Gastrocnemius medialis (tissue), 4 donors: Measurements from ENCODE around the gene NCOA3. TPM values are rescaled to one million over a fixed set of nuclear protein-coding genes. Genes with fewer than 3 reads are reported as not detected.

Experiments used
- ATAC-seq, 2 donors: fragments of 150-250 bp; one replicate each; pipeline ENCODE4 v1.9.1; 2016
- DNase-seq, 2 donors: peaks; one replicate each; pipeline ENCODE4 v3.0.0-alpha.2; 2019
- H3K27ac ChIP-seq, 4 donors: fragments of 200-600 bp; sonication (generic); 1 replicate in 1 of 4; 2 replicates in 3 of 4; pipeline ENCODE4 v1.5.1; 2016 to 2018; ENCODE audit warnings: mild to moderate bottlenecking in 2 of 4, moderate library complexity in 1 of 4
- H3K27me3 ChIP-seq, 3 donors: fragments of 200-600 bp; sonication (generic) in 2 of 3; 1 replicate in 1 of 3; 2 replicates in 2 of 3; pipeline versions ENCODE4 v1.5.1 to v1.6.0; 2016 to 2019; ENCODE audit warnings: mild to moderate bottlenecking in 1 of 3, moderate library complexity in 1 of 3
- H3K36me3 ChIP-seq, 2 donors: fragments of 200-600 bp; sonication (generic) in 1 of 2; one replicate each; pipeline ENCODE4 v1.5.1; 2017 to 2018
- H3K4me1 ChIP-seq, 2 donors: fragments of 200-600 bp; sonication (generic) in 1 of 2; one replicate each; pipeline ENCODE4 v1.5.1; 2016 to 2017; ENCODE audit warnings: mild to moderate bottlenecking in 2 of 2
- H3K4me3 ChIP-seq, 4 donors: fragments of 200-600 bp; sonication (generic) in 3 of 4; 1 replicate in 1 of 4; 2 replicates in 3 of 4; pipeline ENCODE4 v1.5.1; 2016 to 2019; ENCODE audit warnings: mild to moderate bottlenecking in 2 of 4
- H3K9me3 ChIP-seq, 3 donors: fragments of 200-600 bp; sonication (generic) in 2 of 3; 1 replicate in 1 of 3; 2 replicates in 2 of 3; pipeline ENCODE4 v1.5.1; 2016 to 2019
- CTCF ChIP-seq, 5 experiments: fragments of 450-650 bp in 3 of 5; fragments of 200-600 bp in 2 of 5; sonication (generic) in 2 of 5; IDR thresholded peaks in 4 of 5; conservative IDR thresholded peaks in 1 of 5; 1 replicate in 4 of 5; 2 replicates in 1 of 5; pipeline ENCODE4 v1.5.1; 2016 to 2019; ENCODE audit warnings: antibody characterized with exemption in 5 of 5, mild to moderate bottlenecking in 3 of 5, moderate library complexity in 3 of 5
- POLR2A ChIP-seq, 2 donors: fragments of 450-650 bp; IDR thresholded peaks; one replicate each; pipeline ENCODE4 v1.6.1; 2017; ENCODE audit warnings: antibody characterized with exemption in 2 of 2, mild to moderate bottlenecking in 2 of 2, moderate library complexity in 2 of 2
- in situ Hi-C, 4 donors: fragments of 200-750 bp; cut with MboI; loops; one replicate each; pipeline versions ENCODE4 v1.15.0 to v1.8.0; 2017; ENCODE audit warnings: low sequenced_read_pairs in 4 of 4
- intact Hi-C: fragments of 100-400 bp; cut with DNase I; formaldehyde crosslinking; loops from one replicate; pipeline ENCODE4 v1.15.1; 2023; ENCODE audit warnings: low total_unique reads
- total RNA-seq, 4 donors: library from RNA; depleted of rRNA; stranded (reverse); fragments of >200 nt; gene quantifications; one replicate each; pipeline versions ENCODE4 v1.1.0 to v1.2.3, GENCODE V29; 2016

NCOA3 gene
- total RNA-seq, 4 donors from 2014 or later: 52.5 to 86.1 (median 70.1) TPM

- no peaks in the 10 kb centered on the region for H3K36me3 ChIP-seq
- no peak for TF ChIP-seq CTCF (IDR thresholded peaks at IDR 0.05 in 4 of 5, conservative IDR thresholded peaks at IDR 0.05 in 1 of 5)
- ATAC-seq (peak in 1 of 2 donors; percentile 24), DNase-seq (peak in 1 of 2 donors; percentile 29)
- no peak overlapping the region for H3K4me3 ChIP-seq
- no peaks in the 10 kb centered on the region for H3K9me3 ChIP-seq
- no peaks in the 10 kb centered on the region for H3K27me3 ChIP-seq
- in situ Hi-C loops: loop anchor here in 1 of 4 donors (10.0 kb wide), 1 partner anchor 56 kb away; the partner anchor contains the start of gene NCOA3
- peaks cover 80 to 95% of the 10 kb centered on the region in 2 donors for H3K4me1 ChIP-seq
- intact Hi-C loops: loop anchor here (10.0 kb wide), 1 partner anchor 246 kb away; no protein-coding TSS in a partner anchor
- peak overlapping the region in 2 of 4 donors; percentile 36 to 40 for H3K27ac ChIP-seq
Measured at GRCh38 chr20:47561180-47561579, 59.5 kb downstream of the NCOA3 start.

DNA sequence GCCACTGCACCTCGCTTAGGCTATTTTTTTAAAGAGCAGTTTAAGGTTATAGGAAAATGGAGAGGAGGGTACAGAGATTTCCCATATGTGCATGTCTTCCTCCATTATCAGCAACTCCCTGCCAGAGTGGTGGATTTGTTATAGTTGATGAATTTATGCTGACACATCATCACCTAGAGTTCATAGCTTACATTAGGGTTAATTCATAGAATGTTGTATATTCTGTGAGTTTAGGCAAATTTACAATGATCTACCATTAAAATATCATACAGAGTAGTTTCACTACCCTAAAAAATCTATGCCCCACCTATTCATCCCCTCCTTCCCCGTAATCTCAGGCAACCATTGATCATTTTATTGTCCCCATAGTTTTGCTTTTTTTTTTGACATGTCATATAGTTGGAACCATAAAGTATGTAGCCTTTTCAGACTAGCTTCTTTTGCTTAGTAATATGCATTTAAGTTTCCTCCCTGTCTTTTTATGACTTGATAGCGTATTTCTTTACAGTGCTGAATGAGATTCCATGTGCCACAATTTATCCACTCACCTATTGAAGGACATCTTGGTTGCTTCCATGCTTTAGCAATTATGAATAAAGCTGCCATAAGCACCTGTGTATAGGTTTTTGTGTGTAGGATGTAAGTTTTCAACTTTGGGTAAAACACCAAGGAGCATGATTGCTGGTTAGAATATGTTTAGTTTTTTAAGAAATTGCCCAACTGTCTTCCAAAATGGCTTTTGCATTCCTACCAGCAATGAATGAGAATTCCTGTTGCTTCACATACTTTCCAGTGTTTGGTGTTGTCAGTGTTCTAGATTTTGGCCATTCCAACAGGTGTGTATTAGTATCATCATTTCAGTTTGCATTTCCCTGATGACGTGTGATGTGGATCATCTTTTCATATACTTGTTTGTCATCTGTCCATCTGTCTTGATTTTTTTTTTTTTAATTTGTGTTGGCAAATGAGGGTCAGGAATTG, 60.2 kb downstream of the NCOA3 start:
- intact Hi-C loops (loop anchor here (10.0 kb wide), 1 partner anchor 247 kb away; no protein-coding TSS in a partner anchor), in situ Hi-C loops (loop anchor here in 1 of 4 donors (10.0 kb wide), 1 partner anchor 57 kb away; the partner anchor contains the start of gene NCOA3)
- Histone ChIP-seq H3K27me3 (no peaks in the 10 kb centered on the region), H3K27ac (peak overlapping the region in 2 of 4 donors; percentile 36 to 40), H3K4me1 (peaks cover 72 to 93% of the 10 kb centered on the region in 2 donors), H3K4me3 (no peak overlapping the region), H3K9me3 (no peaks in the 10 kb centered on the region), H3K36me3 (no peaks in the 10 kb centered on the region)
- DNase-seq (no peak), ATAC-seq (no peak)
- TF ChIP-seq CTCF (IDR thresholded peaks at IDR 0.05 in 4 of 5, conservative IDR thresholded peaks at IDR 0.05 in 1 of 5) (no peak), POLR2A (IDR thresholded peaks at IDR 0.05) (no peak)

GRCh38 chr20:47566269-47566668, 64.6 kb downstream of the NCOA3 start:
- DNase-seq (no peak), ATAC-seq (no peak)
- H3K27ac ChIP-seq: peak overlapping the region; percentile 70 to 88 (median 83)
- H3K27me3 ChIP-seq: no peaks in the 10 kb centered on the region
- no peaks in the 10 kb centered on the region for H3K36me3 ChIP-seq
- intact Hi-C loops (loop anchor here (5.0 to 10.0 kb wide), 4 partner anchors 41 to 251 kb away; partner anchors contain the start of gene NCOA3), in situ Hi-C loops (loop anchor here in 1 of 4 donors (10.0 kb wide), 1 partner anchor 61 kb away; the partner anchor contains the start of gene NCOA3)
- H3K9me3 ChIP-seq: no peaks in the 10 kb centered on the region
- peaks cover 67 to 71% of the 10 kb centered on the region in 2 donors for H3K4me1 ChIP-seq
- no peak overlapping the region for H3K4me3 ChIP-seq
- TF ChIP-seq POLR2A (IDR thresholded peaks at IDR 0.05): no peak
- no peak for TF ChIP-seq CTCF (IDR thresholded peaks at IDR 0.05 in 4 of 5, conservative IDR thresholded peaks at IDR 0.05 in 1 of 5)

- ATAC-seq: peak in 1 of 2 donors; percentile 11
- H3K9me3 ChIP-seq: no peaks in the 10 kb centered on the region
- TF ChIP-seq POLR2A (IDR thresholded peaks at IDR 0.05) (no peak), CTCF (IDR thresholded peaks at IDR 0.05 in 4 of 5, conservative IDR thresholded peaks at IDR 0.05 in 1 of 5) (no peak)
- H3K27ac ChIP-seq: peak overlapping the region; percentile 55 to 88 (median 83)
- H3K4me1 ChIP-seq: peaks cover 51 to 57% of the 10 kb centered on the region in 2 donors
- in situ Hi-C loops: loop anchor here in 1 of 4 donors (10.0 kb wide), 1 partner anchor 63 kb away; the partner anchor contains the start of gene NCOA3
- no peak for DNase-seq
- intact Hi-C loops: loop anchor here (5.0 to 10.0 kb wide), 4 partner anchors 39 to 253 kb away; partner anchors contain the start of gene NCOA3
- no peak overlapping the region for H3K4me3 ChIP-seq
- no peaks in the 10 kb centered on the region for H3K36me3 ChIP-seq
- H3K27me3 ChIP-seq: no peaks in the 10 kb centered on the region
Measured at GRCh38 chr20:47568019-47568418, 66.3 kb downstream of the NCOA3 start.
